Activated T-helper 1 cell treated with anti-CD3 and anti-CD28 coated beads, Interleukin-2, amount 50 U/mL, for 16 hours (primary cell): ENCODE measurements around the gene PRDM16.

Experiments
- DNase-seq, 2 donors: peaks; one replicate each; pipeline ENCODE4 v3.0.0-alpha.2; 2020; ENCODE audit warnings: low read depth in 1 of 2, low spot score in 1 of 2

The PRDM16 gene

GRCh38 chr1:3347257-3348020 lies 278.4 kb downstream of the PRDM16 start:
- DNase-seq: no peak

- no peak for DNase-seq
Measured at GRCh38 chr1:3348196-3348865, 279.3 kb downstream of the PRDM16 start.

GRCh38 chr1:3349161-3349967 lies 280.4 kb downstream of the PRDM16 start:
- no peak for DNase-seq

- DNase-seq: no peak
Measured at GRCh38 chr1:3349968-3350299, 280.9 kb downstream of the PRDM16 start.

GRCh38 chr1:3350506-3351261 lies 281.7 kb downstream of the PRDM16 start:
- DNase-seq: no peak

GRCh38 chr1:3351449-3352298 lies 282.7 kb downstream of the PRDM16 start:
- no peak for DNase-seq

- DNase-seq: no peak
Measured at GRCh38 chr1:3352299-3352951, 283.4 kb downstream of the PRDM16 start.

- DNase-seq: no peak
Measured at GRCh38 chr1:3352952-3353331, 283.9 kb downstream of the PRDM16 start.

GRCh38 chr1:3353876-3354275 lies 284.9 kb downstream of the PRDM16 start:
- DNase-seq: no peak

- DNase-seq: no peak
Measured at GRCh38 chr1:3355089-3355488, 286.1 kb downstream of the PRDM16 start.

GRCh38 chr1:3355894-3356826 lies 287.2 kb downstream of the PRDM16 start:
- no peak for DNase-seq

- DNase-seq: no peak
Measured at GRCh38 chr1:3356827-3357460, 287.9 kb downstream of the PRDM16 start.

- DNase-seq: no peak
Measured at GRCh38 chr1:3357526-3358297, 288.7 kb downstream of the PRDM16 start.

GRCh38 chr1:3359351-3359750 lies 290.3 kb downstream of the PRDM16 start:
- DNase-seq: no peak

GRCh38 chr1:3359756-3360440 lies 290.9 kb downstream of the PRDM16 start:
- DNase-seq: no peak

- DNase-seq: no peak
Measured at GRCh38 chr1:3360646-3361257, 291.7 kb downstream of the PRDM16 start.

- no peak for DNase-seq
Measured at GRCh38 chr1:3363023-3363422, 294.0 kb downstream of the PRDM16 start.
